Small intestine (tissue), 7 donors: ENCODE data around the gene BABAM2. TPM values are rescaled to one million over a fixed set of nuclear protein-coding genes. Genes with fewer than 3 reads are reported as not detected.

Experiments used
- DNase-seq, 2 donors: peaks; one replicate each; pipeline versions ENCODE4 v3.0.0 to v3.0.0-alpha.2; 2013
- FAIRE-seq: peaks from 2 replicates; lab custom pipeline; 2012; peaks lifted over from hg19 to GRCh38; lab: Jason Lieb, UNC
- H3K27ac ChIP-seq, 3 donors: one replicate each; pipeline ENCODE4 v1.5.1; 2013; ENCODE audit warnings: low read length in 2 of 3, mild to moderate bottlenecking in 2 of 3, control low read depth in 1 of 3, inconsistent platforms in 1 of 3, low read depth in 1 of 3, moderate library complexity in 1 of 3
- H3K27me3 ChIP-seq, 3 donors: one replicate each; pipeline ENCODE4 v1.6.1; 2013; ENCODE audit warnings: low read length in 3 of 3, inconsistent platforms in 1 of 3; ENCODE audit not compliant: control insufficient read depth in 3 of 3, insufficient read depth in 3 of 3
- H3K36me3 ChIP-seq, 3 donors: one replicate each; pipeline ENCODE4 v1.6.1; 2013; ENCODE audit warnings: low read length in 3 of 3, inconsistent platforms in 1 of 3, low read depth in 1 of 3, mild to moderate bottlenecking in 1 of 3, moderate library complexity in 1 of 3; ENCODE audit not compliant: control insufficient read depth in 3 of 3, insufficient read depth in 2 of 3
- H3K4me1 ChIP-seq, 3 donors: one replicate each; pipeline ENCODE4 v1.6.1; 2013; ENCODE audit warnings: low read length in 2 of 3, inconsistent platforms in 1 of 3, low read depth in 1 of 3, mild to moderate bottlenecking in 1 of 3, moderate library complexity in 1 of 3; ENCODE audit not compliant: control insufficient read depth in 3 of 3, insufficient read depth in 2 of 3
- H3K4me3 ChIP-seq, 3 donors: one replicate each; pipeline ENCODE4 v1.5.1; 2013; ENCODE audit warnings: low read length in 3 of 3, control low read depth in 1 of 3, inconsistent platforms in 1 of 3, low read depth in 1 of 3, mild to moderate bottlenecking in 1 of 3, moderate library complexity in 1 of 3
- H3K9me3 ChIP-seq, 2 donors: one replicate each; pipeline ENCODE4 v1.6.1; 2013; ENCODE audit warnings: low read depth in 1 of 2, low read length in 1 of 2; ENCODE audit not compliant: control insufficient read depth in 2 of 2, insufficient read depth in 1 of 2
- WGBS, 3 donors: extraction: QIAGEN DNeasy Blood & Tissue Kit; methylation state at CpG; one replicate each; pipeline ENCODE4 v1.1.7; 2013; 5-methylcytosine and 5-hydroxymethylcytosine counted together
- polyA plus RNA-seq, 4 donors: library from polyadenylated mRNA; stranded (reverse) in 3 of 4; unstranded in 1 of 4; fragments of 200-250 nt in 3 of 4; fragments of 120-200 nt in 1 of 4; gene quantifications; one replicate each; pipeline versions ENCODE4 v1.2.1 to v1.2.3, GENCODE V29; 2013
- donor health status: healthy with polysubstance abuse.
- donor health status: control.
- donor health status: control.
- donor health status: Bipolar disorder and iron deficiency.
- donor health status: healthy.

BABAM2 gene
- polyA plus RNA-seq, 4 donors: 19.5 to 38.6 (median 21.5) TPM

- H3K4me1 ChIP-seq: peaks cover 14 to 55% (median 24%) of the 10 kb centered on the region in 3 donors
- FAIRE-seq: no peak
- peak overlapping the region in 1 of 3 donors; percentile 99 for H3K27ac ChIP-seq
- no peak overlapping the region for H3K4me3 ChIP-seq
- 59 to 83% (median 78%) methylated on average over 7 to 8 of the region's 8 CpGs for WGBS, 3 donors
- no peak for DNase-seq
- H3K36me3 ChIP-seq: no peaks in the 10 kb centered on the region
- no peaks in the 10 kb centered on the region for H3K27me3 ChIP-seq
- H3K9me3 ChIP-seq: no peaks in the 10 kb centered on the region
Measured at GRCh38 chr2:28375742-28376631, 485.5 kb downstream of the BABAM2 start.

- peak overlapping the region in 1 of 3 donors; percentile 13 for H3K4me3 ChIP-seq
Measured at GRCh38 chr2:28377195-28377816, 486.8 kb downstream of the BABAM2 start.

GRCh38 chr2:28377984-28378678 is 487.6 kb downstream of the BABAM2 start:
- H3K4me3 ChIP-seq: no peak overlapping the region
- H3K27ac ChIP-seq: peak overlapping the region; percentile 68 to 99 (median 99)
- 7 to 61% (median 49%) methylated on average over 9 of the region's 9 CpGs for WGBS, 3 donors
- no peak for FAIRE-seq
- no peaks in the 10 kb centered on the region for H3K27me3 ChIP-seq
- H3K36me3 ChIP-seq: no peaks in the 10 kb centered on the region
- peaks cover 14 to 76% (median 41%) of the 10 kb centered on the region in 3 donors for H3K4me1 ChIP-seq
- peak; percentile 74 to 98 for DNase-seq
- H3K9me3 ChIP-seq: no peaks in the 10 kb centered on the region

More at GRCh38 chr2:28377195-28377816, 486.8 kb downstream of the BABAM2 start:
- no peaks in the 10 kb centered on the region for H3K27me3 ChIP-seq
- peak; percentile 78 to 92 for DNase-seq
- peaks cover 14 to 68% (median 34%) of the 10 kb centered on the region in 3 donors for H3K4me1 ChIP-seq
- no peaks in the 10 kb centered on the region for H3K9me3 ChIP-seq
- no peaks in the 10 kb centered on the region for H3K36me3 ChIP-seq
- 22 to 74% (median 49%) methylated on average over 18 to 19 of the region's 19 CpGs for WGBS, 3 donors
- peak overlapping the region; percentile 68 to 99 (median 99) for H3K27ac ChIP-seq
- FAIRE-seq: no peak

GRCh38 chr2:28378679-28379584 is 488.4 kb downstream of the BABAM2 start:
- Histone ChIP-seq H3K27ac (peak overlapping the region; percentile 68 to 99 (median 99)), H3K4me3 (no peak overlapping the region), H3K27me3 (no peaks in the 10 kb centered on the region), H3K36me3 (no peaks in the 10 kb centered on the region), H3K4me1 (peaks cover 14 to 82% (median 42%) of the 10 kb centered on the region in 3 donors), H3K9me3 (no peaks in the 10 kb centered on the region)
- 56 to 68% (median 60%) methylated on average over 16 of the region's 16 CpGs for WGBS, 3 donors
- no peak for DNase-seq
- no peak for FAIRE-seq

GRCh38 chr2:28380219-28380618 is 489.7 kb downstream of the BABAM2 start:
- no peak for FAIRE-seq
- H3K27me3 ChIP-seq: no peaks in the 10 kb centered on the region
- no peaks in the 10 kb centered on the region for H3K36me3 ChIP-seq
- H3K27ac ChIP-seq: peak overlapping the region; percentile 41 to 88 (median 87)
- no peaks in the 10 kb centered on the region for H3K9me3 ChIP-seq
- 55 to 69% (median 63%) methylated on average over 6 of the region's 6 CpGs for WGBS, 3 donors
- DNase-seq: no peak
- no peak overlapping the region for H3K4me3 ChIP-seq
- H3K4me1 ChIP-seq: peaks cover 14 to 82% (median 40%) of the 10 kb centered on the region in 3 donors

GRCh38 chr2:28381225-28382180 is 491.0 kb downstream of the BABAM2 start:
- Histone ChIP-seq H3K27ac (peak overlapping the region; percentile 77 to 88 (median 87)), H3K9me3 (no peaks in the 10 kb centered on the region), H3K36me3 (no peaks in the 10 kb centered on the region), H3K4me1 (peaks cover 14 to 72% (median 29%) of the 10 kb centered on the region in 3 donors), H3K27me3 (no peaks in the 10 kb centered on the region), H3K4me3 (no peak overlapping the region)
- FAIRE-seq: no peak
- WGBS, 3 donors: 21 to 64% (median 44%) methylated on average over 12 of the region's 12 CpGs
- peak; percentile 87 to 93 for DNase-seq

- H3K4me3 ChIP-seq: no peak overlapping the region
- no peaks in the 10 kb centered on the region for H3K9me3 ChIP-seq
- H3K27ac ChIP-seq: peak overlapping the region; percentile 77 to 88 (median 87)
- H3K4me1 ChIP-seq: peaks cover 14 to 59% (median 24%) of the 10 kb centered on the region in 3 donors
- H3K36me3 ChIP-seq: no peaks in the 10 kb centered on the region
- H3K27me3 ChIP-seq: no peaks in the 10 kb centered on the region
- FAIRE-seq (no peak), DNase-seq (peak; percentile 81 to 87)
- 17 to 56% (median 50%) methylated on average over 7 of the region's 7 CpGs for WGBS, 3 donors
Measured at GRCh38 chr2:28382755-28383154, 492.2 kb downstream of the BABAM2 start.
